ENCODE data around the gene GAGE12G.
"Not testable (repeated sequence)": the region's sequence is repeated elsewhere in the genome, so short reads cannot be mapped to it uniquely, and the experiment has no call there.

The GAGE12G gene

GRCh38 chrX:49570100-49570499 lies at the start of gene GAGE12G:
GAGE12G (plus strand) TSS chrX:49570400; CDS start chrX:49571555, 1,155 bp downstream.
- DNase-seq (ENCODE audit: low read depth) = not testable (repeated sequence)

- not testable (repeated sequence) for DNase-seq (ENCODE audit: low read depth)
Observed at GRCh38 chrX:49531877-49532276, 38.3 kb upstream of the GAGE12G start, which contains the start of gene GAGE12C. GAGE12C (plus strand) TSS chrX:49532177; CDS start chrX:49533332, 1,155 bp downstream.

GRCh38 chrX:49541433-49541832 lies 28.8 kb upstream of the GAGE12G start, which contains the start of gene GAGE12D:
GAGE12D (plus strand) TSS chrX:49541733; CDS start chrX:49542888, 1,155 bp downstream.
- not testable (repeated sequence) for DNase-seq (ENCODE audit: low read depth)

- DNase-seq (ENCODE audit: low read depth) = not testable (repeated sequence)
Observed at GRCh38 chrX:49550989-49551388, 19.2 kb upstream of the GAGE12G start, which contains the start of gene GAGE12E. GAGE12E (plus strand) TSS chrX:49551289; CDS start chrX:49552444, 1,155 bp downstream.

- DNase-seq (ENCODE audit: low read depth) = not testable (repeated sequence)
Observed at GRCh38 chrX:49560542-49560941, 9.7 kb upstream of the GAGE12G start, which contains the start of gene GAGE12F. GAGE12F (plus strand) TSS chrX:49560842; CDS start chrX:49561997, 1,155 bp downstream.

- DNase-seq (ENCODE audit: low read depth) = not testable (repeated sequence)
Observed at GRCh38 chrX:49568728-49569127, 1.5 kb upstream of the GAGE12G start.

- not testable (repeated sequence) for DNase-seq (ENCODE audit: low read depth)
Observed at GRCh38 chrX:49569152-49569551, 1.0 kb upstream of the GAGE12G start.

- DNase-seq (ENCODE audit: low read depth) = not testable (repeated sequence)
Observed at GRCh38 chrX:49579649-49580048, 9.4 kb downstream of the GAGE12G start, which contains the start of gene GAGE12H. GAGE12H (plus strand) TSS chrX:49579949; CDS start chrX:49581104, 1,155 bp downstream.

GRCh38 chrX:49589196-49589595 lies 19.0 kb downstream of the GAGE12G start, which contains the start of gene GAGE2A:
GAGE2A (plus strand) TSS chrX:49589496; CDS start chrX:49590651, 1,155 bp downstream.
- DNase-seq (ENCODE audit: low read depth) = not testable (repeated sequence)

GRCh38 chrX:49589769-49590478 lies 19.7 kb downstream of the GAGE12G start:
- DNase-seq (ENCODE audit: low read depth) = not testable (repeated sequence)

- not testable (repeated sequence) for DNase-seq (ENCODE audit: low read depth)
Observed at GRCh38 chrX:49590488-49590887, 20.3 kb downstream of the GAGE12G start.

GRCh38 chrX:49598720-49599119 lies 28.5 kb downstream of the GAGE12G start, which contains the start of gene GAGE1:
GAGE1 (plus strand) TSS chrX:49599020; CDS start chrX:49600175, 1,155 bp downstream.
- DNase-seq (ENCODE audit: low read depth) = not testable (repeated sequence)

- no peak for DNase-seq (ENCODE audit: low read depth)
Observed at GRCh38 chrX:49610718-49611310, 40.6 kb downstream of the GAGE12G start.

GRCh38 chrX:49618574-49618973 lies 48.4 kb downstream of the GAGE12G start:
- DNase-seq (ENCODE audit: low read depth) = no peak
